H1 (cell line): ENCODE data around the gene RNASE9. TPM values are rescaled to one million over a fixed set of nuclear protein-coding genes. Genes with fewer than 3 reads are reported as not detected.

Experiments
- CTCF ChIA-PET: fragments of 300-600 bp; sonication (Branson Sonifier 250); formaldehyde crosslinking; loops from one replicate; lab custom pipeline; 2021; ENCODE audit not compliant: partially characterized antibody; lab: Charles Lee
- POLR2A ChIA-PET: fragments of 300-600 bp; sonication (Branson Sonifier 250); formaldehyde crosslinking; loops from one replicate; lab custom pipeline; 2021; ENCODE audit warnings: inconsistent platforms; ENCODE audit not compliant: partially characterized antibody; lab: Charles Lee
- DNase-seq, 2 experiments: peaks; one replicate each; pipeline versions ENCODE4 v3.0.0 to v3.0.0-alpha.2; 2010 to 2022; ENCODE audit warnings: low spot score in 2 of 2, low read depth in 1 of 2, mixed read lengths in 1 of 2
- FAIRE-seq: peaks from 2 replicates; lab custom pipeline; 2011; peaks lifted over from hg19 to GRCh38; lab: Jason Lieb, UNC
- H2AFZ ChIP-seq: 2 replicates; pipeline ENCODE4 v1.8.1; 2012; ENCODE audit warnings: low read length, inconsistent platforms
- H2AK5ac ChIP-seq: 2 replicates; pipeline ENCODE4 v1.6.1; 2013; ENCODE audit warnings: low read depth, low read length
- H2BK120ac ChIP-seq: replicated peaks from 2 replicates; pipeline ENCODE3; 2013; ENCODE audit warnings: low read depth, low read length, inconsistent platforms
- H2BK12ac ChIP-seq: 2 replicates; pipeline ENCODE4 v1.6.1; 2013; ENCODE audit warnings: low read depth, low read length
- H2BK15ac ChIP-seq: 2 replicates; pipeline ENCODE4 v1.6.1; 2013; ENCODE audit warnings: low read length
- H2BK20ac ChIP-seq: 2 replicates; pipeline ENCODE4 v1.6.1; 2013; ENCODE audit warnings: low read length
- H2BK5ac ChIP-seq: 2 replicates; pipeline ENCODE4 v1.6.1; 2013; ENCODE audit warnings: low read depth, low read length
- H3K14ac ChIP-seq: 2 replicates; pipeline ENCODE4 v1.6.1; 2013; ENCODE audit warnings: inconsistent platforms; ENCODE audit not compliant: insufficient read length
- H3K18ac ChIP-seq: 2 replicates; pipeline ENCODE4 v1.6.1; 2013; ENCODE audit warnings: low read length; ENCODE audit errors: extremely low read depth
- H3K23ac ChIP-seq: 2 replicates; pipeline ENCODE4 v1.6.1; 2013; ENCODE audit warnings: inconsistent platforms; ENCODE audit not compliant: insufficient read length
- H3K23me2 ChIP-seq: 2 replicates; pipeline ENCODE4 v1.6.1; 2013; ENCODE audit warnings: low read depth, low read length
- H3K27ac ChIP-seq: 2 replicates; pipeline ENCODE4 v1.6.1; 2011; ENCODE audit warnings: low read depth, low read length, inconsistent platforms
- H3K27me3 ChIP-seq, 4 experiments: replicated peaks in 1 of 4; 1 replicate in 1 of 4; 2 replicates in 3 of 4; pipeline versions ENCODE4 v1.6.1 to v1.8.1; 2011 to 2013; ENCODE audit warnings: low read length in 3 of 4, mild to moderate bottlenecking in 3 of 4, inconsistent platforms in 2 of 4, mixed read lengths in 2 of 4, moderate library complexity in 1 of 4; ENCODE audit not compliant: control insufficient read depth in 3 of 4, insufficient read depth in 3 of 4; ENCODE audit errors: extremely low read depth in 1 of 4
- H3K36me3 ChIP-seq, 4 experiments: 2 replicates each; pipeline versions ENCODE4 v1.6.1 to v1.8.1; 2011 to 2013; ENCODE audit warnings: mild to moderate bottlenecking in 4 of 4, low read length in 3 of 4, moderate library complexity in 2 of 4, control low read depth in 1 of 4, inconsistent platforms in 1 of 4; ENCODE audit not compliant: insufficient read depth in 4 of 4, control insufficient read depth in 2 of 4
- H3K4ac ChIP-seq: replicated peaks from 2 replicates; pipeline ENCODE3; 2013; ENCODE audit warnings: low read length, low read depth, mixed read lengths, inconsistent platforms; ENCODE audit not compliant: insufficient read length
- H3K4me1 ChIP-seq, 4 experiments: replicated peaks in 1 of 4; 1 replicate in 1 of 4; 2 replicates in 3 of 4; pipeline versions ENCODE4 v1.6.1 to v1.8.1; 2011 to 2013; ENCODE audit warnings: low read length in 3 of 4, inconsistent platforms in 2 of 4, mixed read lengths in 1 of 4; ENCODE audit not compliant: insufficient read depth in 4 of 4, control insufficient read depth in 3 of 4
- H3K4me2 ChIP-seq, 2 experiments: 2 replicates each; pipeline versions ENCODE4 v1.6.1 to v1.8.1; 2011 to 2013; ENCODE audit warnings: low read depth in 2 of 2, low read length in 2 of 2, control low read depth in 1 of 2, inconsistent platforms in 1 of 2, mild to moderate bottlenecking in 1 of 2; ENCODE audit not compliant: insufficient read depth in 1 of 2
- H3K4me3 ChIP-seq, 4 experiments: fragments of 200-600, 300-600 bp in 1 of 4; sonication (generic), shearing (Covaris generic), sonication (Bioruptor Twin) in 1 of 4; 2 replicates each; pipeline versions ENCODE4 v1.5.1 to v1.8.1; 2011 to 2016; ENCODE audit warnings: low read length in 4 of 4, low read depth in 3 of 4, control low read depth in 2 of 4, inconsistent platforms in 2 of 4, mild to moderate bottlenecking in 2 of 4, mixed read lengths in 1 of 4, moderate library complexity in 1 of 4; ENCODE audit not compliant: insufficient read depth in 2 of 4; ENCODE audit errors: extremely low read depth in 1 of 4
- H3K56ac ChIP-seq: replicated peaks from 2 replicates; pipeline ENCODE3; 2013; ENCODE audit warnings: low read depth, mild to moderate bottlenecking, mixed read lengths, low read length, inconsistent platforms; ENCODE audit not compliant: insufficient read length
- H3K79me1 ChIP-seq: 2 replicates; pipeline ENCODE4 v1.6.1; 2013; ENCODE audit warnings: low read depth, low read length, control low read depth
- H3K79me2 ChIP-seq, 2 experiments: 2 replicates each; pipeline versions ENCODE4 v1.6.1 to v1.8.1; 2012 to 2013; ENCODE audit warnings: low read length in 2 of 2, mild to moderate bottlenecking in 2 of 2, inconsistent platforms in 1 of 2; ENCODE audit not compliant: insufficient read depth in 2 of 2, control insufficient read depth in 1 of 2
- H3K9ac ChIP-seq, 4 experiments: replicated peaks in 1 of 4; 1 replicate in 1 of 4; 2 replicates in 3 of 4; pipeline versions ENCODE4 v1.6.1 to v1.8.1; 2011 to 2013; ENCODE audit warnings: low read depth in 3 of 4, low read length in 3 of 4, control low read depth in 2 of 4, mild to moderate bottlenecking in 2 of 4, moderate library complexity in 2 of 4, inconsistent platforms in 1 of 4; ENCODE audit errors: extremely low read depth in 1 of 4
- H3K9me3 ChIP-seq, 2 experiments: 2 replicates each; pipeline versions ENCODE4 v1.6.1 to v1.8.1; 2012 to 2013; ENCODE audit warnings: mild to moderate bottlenecking in 2 of 2, moderate library complexity in 2 of 2, control low read depth in 1 of 2, inconsistent platforms in 1 of 2, low read depth in 1 of 2, low read length in 1 of 2, mixed read lengths in 1 of 2; ENCODE audit not compliant: insufficient read depth in 2 of 2
- H4K20me1 ChIP-seq, 2 experiments: replicated peaks in 1 of 2; 2 replicates each; pipeline versions ENCODE3 to v1.8.1; 2011 to 2013; ENCODE audit warnings: inconsistent platforms in 2 of 2, low read length in 2 of 2, mild to moderate bottlenecking in 1 of 2; ENCODE audit not compliant: insufficient read depth in 2 of 2, control insufficient read depth in 1 of 2
- H4K5ac ChIP-seq: 2 replicates; pipeline ENCODE4 v1.6.1; 2013; ENCODE audit warnings: low read length, low read depth, mixed read lengths, inconsistent platforms; ENCODE audit not compliant: insufficient read length
- H4K8ac ChIP-seq: 2 replicates; pipeline ENCODE4 v1.8.0; 2013; ENCODE audit warnings: mild to moderate bottlenecking, moderate library complexity, low read length, inconsistent platforms; ENCODE audit not compliant: insufficient read depth; ENCODE audit errors: extremely low read depth
- H4K91ac ChIP-seq: replicated peaks from 2 replicates; pipeline ENCODE3; 2013; ENCODE audit warnings: low read length, mixed read lengths, inconsistent platforms; ENCODE audit not compliant: insufficient read length
- WGBS, 2 experiments: shearing (Covaris generic) in 1 of 2; methylation state at CpG; one replicate each; pipeline versions ENCODE4 v1.1.6 to v1.1.7; 2013 to 2015; ENCODE audit warnings: low lambda C conversion rate in 2 of 2, mixed read lengths in 2 of 2, inconsistent platforms in 1 of 2, low coverage in 1 of 2, missing lambda C conversion rate in 1 of 2; ENCODE audit not compliant: insufficient replicate concordance in 2 of 2, insufficient coverage in 1 of 2, insufficient read length in 1 of 2; ENCODE audit errors: extremely low coverage in 1 of 2, missing lambda C conversion rate in 1 of 2; 5-methylcytosine and 5-hydroxymethylcytosine counted together
- polyA plus RNA-seq, 7 experiments: library from polyadenylated mRNA; depleted of rRNA in 3 of 7; stranded (reverse) in 5 of 7; unstranded in 2 of 7; fragments of >200 nt in 5 of 7; fragments of 200-250 nt in 2 of 7; gene quantifications; 1 replicate in 5 of 7; 2 replicates in 1 of 7; 4 replicates in 1 of 7; pipeline versions ENCODE4 v1.2.1 to v1.2.3, GENCODE V29; 2011 to 2013; ENCODE audit warnings: missing spikeins in 2 of 7, mixed read lengths in 2 of 7
- total RNA-seq: library from RNA; stranded (reverse); fragmentation: NEBNext Ultra II Directional; extraction: Animal tissue kit (Norgen Biotek cat#: 25700); gene quantifications from 2 replicates; pipeline ENCODE4 v1.2.1, GENCODE V29; 2021

Gene RNASE9
- total and polyA plus RNA-seq, 2 of the 8 experiments (the other 6 are each of a cell fraction or from before 2014, with no cell fraction given), result 0.06 TPM; not detected in 1

DNA sequence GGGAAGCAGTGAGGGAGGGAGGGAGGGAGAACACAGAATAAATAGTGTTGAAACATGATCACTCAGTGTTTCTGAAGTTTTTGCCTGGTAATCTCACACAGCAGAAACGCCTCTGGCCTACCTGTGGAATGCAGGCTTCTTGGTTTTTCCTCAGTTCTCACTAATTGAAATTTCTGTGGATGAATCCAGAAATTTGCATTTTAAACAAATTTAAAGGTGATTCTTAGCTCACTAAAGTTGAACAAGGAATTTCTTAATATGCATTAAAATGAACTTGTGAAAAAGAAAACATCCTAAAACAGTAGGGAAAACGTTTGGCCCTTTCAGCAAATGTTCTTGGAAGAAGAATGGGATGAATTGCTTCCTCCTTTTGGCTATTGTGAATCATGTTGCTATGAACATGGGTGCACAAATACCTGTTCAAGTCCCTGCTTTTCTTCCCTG, 1.4 kb downstream of the RNASE9 start:
- H3K18ac ChIP-seq, result no peak overlapping the region
- no peak overlapping the region for H3K14ac ChIP-seq
- H3K4me3 ChIP-seq, result peak overlapping the region in 1 of 4 experiments; percentile 35; a peak in 1 of 8 replicates
- no peak overlapping the region for H2BK120ac ChIP-seq
- no peak overlapping the region for H3K56ac ChIP-seq
- H2BK15ac ChIP-seq, result no peak overlapping the region
- H4K5ac ChIP-seq, result no peak overlapping the region
- no peak overlapping the region for H2AFZ ChIP-seq
- peak overlapping the region; percentile 69; the same call in 1 of the 2 replicates for H2BK5ac ChIP-seq
- H2AK5ac ChIP-seq, result no peak overlapping the region
- H2BK20ac ChIP-seq, result no peak overlapping the region
- 3% methylated on average over 2 of the region's 2 CpGs; no CpG with 5 or more reads in 1 of the 2 experiments for WGBS, 2 experiments
- H3K79me2 ChIP-seq, result no peaks in the 10 kb centered on the region
- no peaks in the 10 kb centered on the region for H4K20me1 ChIP-seq
- FAIRE-seq, result peak; percentile 76
- no peaks in the 10 kb centered on the region; the same call in 1 of the 2 replicates for H3K23me2 ChIP-seq
- peaks cover 2 to 10% (median 5%) of the 10 kb centered on the region in 4 experiments; a peak in 5 of 7 replicates for H3K4me1 ChIP-seq
- POLR2A ChIA-PET, result no interaction called here
- peak overlapping the region; percentile 35 to 61; a peak in 3 of 4 replicates for H3K4me2 ChIP-seq
- CTCF ChIA-PET, result no interaction called here
- no peaks in the 10 kb centered on the region for H3K27me3 ChIP-seq
- no peak overlapping the region for H4K91ac ChIP-seq
- no peaks in the 10 kb centered on the region for H3K36me3 ChIP-seq
- H4K8ac ChIP-seq, result no peak overlapping the region
- no peaks in the 10 kb centered on the region for H3K79me1 ChIP-seq
- DNase-seq, result peak in 1 of 2 experiments; percentile 34
- H2BK12ac ChIP-seq, result no peak overlapping the region
- no peak overlapping the region for H3K4ac ChIP-seq
- H3K9me3 ChIP-seq, result no peaks in the 10 kb centered on the region
- H3K23ac ChIP-seq, result no peak overlapping the region
- peak overlapping the region in 1 of 4 experiments; percentile 34; a peak in 1 of 7 replicates for H3K9ac ChIP-seq
- peak overlapping the region; percentile 18; the same call in 1 of the 2 replicates for H3K27ac ChIP-seq
